GM12872 (cell line): ENCODE results near the gene PRKCE.

Experiments used
- TF ChIP-seq, protein P1 (sequence below): IDR thresholded peaks from 3 replicates; pipeline ENCODE4 v1.5.1; 2011; ENCODE audit warnings: low read depth, mild to moderate bottlenecking, low read length, moderate library complexity; ENCODE audit not compliant: insufficient read depth

Gene PRKCE

DNA sequence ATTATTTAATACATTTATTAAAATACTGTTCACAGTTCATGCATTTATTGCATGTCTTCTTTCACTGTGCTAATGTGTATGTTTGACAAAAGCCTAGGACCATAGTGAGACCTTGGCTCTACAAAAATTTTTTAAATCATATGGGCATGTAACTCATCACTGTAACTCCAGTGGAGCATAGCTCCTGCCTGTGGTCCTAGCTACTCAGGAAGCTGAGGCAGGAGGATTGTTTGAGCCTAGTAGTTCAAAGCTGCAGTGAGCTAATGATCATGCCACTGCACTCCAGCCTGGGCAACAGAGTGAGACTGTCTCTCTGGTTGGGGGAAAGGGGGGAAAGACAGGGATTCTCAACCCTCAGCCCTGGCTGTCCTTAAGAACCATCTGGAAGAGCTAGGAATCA, 137.8 kb downstream of the PRKCE start:
- TF ChIP-seq, protein P1, sequence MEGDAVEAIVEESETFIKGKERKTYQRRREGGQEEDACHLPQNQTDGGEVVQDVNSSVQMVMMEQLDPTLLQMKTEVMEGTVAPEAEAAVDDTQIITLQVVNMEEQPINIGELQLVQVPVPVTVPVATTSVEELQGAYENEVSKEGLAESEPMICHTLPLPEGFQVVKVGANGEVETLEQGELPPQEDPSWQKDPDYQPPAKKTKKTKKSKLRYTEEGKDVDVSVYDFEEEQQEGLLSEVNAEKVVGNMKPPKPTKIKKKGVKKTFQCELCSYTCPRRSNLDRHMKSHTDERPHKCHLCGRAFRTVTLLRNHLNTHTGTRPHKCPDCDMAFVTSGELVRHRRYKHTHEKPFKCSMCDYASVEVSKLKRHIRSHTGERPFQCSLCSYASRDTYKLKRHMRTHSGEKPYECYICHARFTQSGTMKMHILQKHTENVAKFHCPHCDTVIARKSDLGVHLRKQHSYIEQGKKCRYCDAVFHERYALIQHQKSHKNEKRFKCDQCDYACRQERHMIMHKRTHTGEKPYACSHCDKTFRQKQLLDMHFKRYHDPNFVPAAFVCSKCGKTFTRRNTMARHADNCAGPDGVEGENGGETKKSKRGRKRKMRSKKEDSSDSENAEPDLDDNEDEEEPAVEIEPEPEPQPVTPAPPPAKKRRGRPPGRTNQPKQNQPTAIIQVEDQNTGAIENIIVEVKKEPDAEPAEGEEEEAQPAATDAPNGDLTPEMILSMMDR = no peak

GRCh38 chr2:45789961-45790723, 138.7 kb downstream of the PRKCE start:
- TF ChIP-seq, protein P1 = no peak

- TF ChIP-seq, protein P1 = no peak
Measured at GRCh38 chr2:45793305-45793962, 142.0 kb downstream of the PRKCE start.

DNA sequence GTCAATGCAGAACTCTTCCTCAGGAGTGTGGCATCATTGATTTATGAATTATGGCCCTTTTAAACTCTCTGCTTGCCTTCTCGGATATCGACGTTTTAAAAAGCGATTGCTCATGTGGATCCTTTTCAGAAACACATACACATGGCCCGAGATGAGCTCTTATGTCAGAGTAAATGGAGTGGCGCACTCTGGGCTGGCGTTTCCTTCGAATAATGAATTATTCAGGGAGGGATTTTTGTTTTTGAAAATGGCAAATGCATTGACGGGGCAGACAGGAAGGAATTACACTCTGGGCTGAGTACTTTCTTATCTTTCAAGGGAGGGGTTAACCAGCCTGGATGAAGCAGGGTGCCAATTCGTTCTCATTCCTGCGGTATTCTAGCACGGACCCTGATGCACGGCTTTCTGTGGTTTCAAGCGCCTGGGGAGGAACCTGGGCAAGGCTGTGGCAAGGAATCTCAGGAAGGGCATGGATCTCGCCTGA, 142.7 kb downstream of the PRKCE start:
- TF ChIP-seq, protein P1 = no peak

GRCh38 chr2:45796500-45796899, 145.0 kb downstream of the PRKCE start:
- TF ChIP-seq, protein P1 = no peak

- TF ChIP-seq, protein P1 = no peak
Measured at GRCh38 chr2:45797451-45798230, 146.2 kb downstream of the PRKCE start.
